PFSK-1 (cell line): Measurements from ENCODE around the gene TRPM3.

Source experiments
- FOXP2 ChIP-seq: optimal IDR thresholded peaks from 2 replicates; pipeline ENCODE3; 2011; ENCODE audit warnings: borderline replicate concordance, control low read depth, inconsistent platforms; ENCODE audit not compliant: insufficient read depth; ENCODE audit errors: extremely low read length, extremely low read depth
- POLR2AphosphoS5 ChIP-seq: IDR thresholded peaks from 2 replicates; pipeline ENCODE4 v1.6.1; 2012; ENCODE audit warnings: low read depth, mild to moderate bottlenecking, control low read depth, low read length, moderate library complexity
- SIN3A ChIP-seq: IDR thresholded peaks from 2 replicates; pipeline ENCODE4 v1.6.1; 2012; ENCODE audit warnings: mild to moderate bottlenecking, low read length, moderate library complexity, borderline replicate concordance; ENCODE audit not compliant: insufficient read depth
- TAF1 ChIP-seq: IDR thresholded peaks from 2 replicates; pipeline ENCODE4 v1.6.1; 2012; ENCODE audit warnings: low read length, control low read depth, borderline replicate concordance; ENCODE audit not compliant: insufficient read depth
- TF ChIP-seq, protein P1 (sequence below), 2 experiments: IDR thresholded peaks; 2 replicates each; pipeline versions ENCODE4 v1.6.1 to v1.8.0; 2011 to 2012; ENCODE audit warnings: low read depth in 2 of 2, low read length in 2 of 2, control low read depth in 1 of 2, inconsistent platforms in 1 of 2, mild to moderate bottlenecking in 1 of 2, moderate library complexity in 1 of 2; ENCODE audit not compliant: insufficient read depth in 1 of 2

TRPM3 gene

DNA sequence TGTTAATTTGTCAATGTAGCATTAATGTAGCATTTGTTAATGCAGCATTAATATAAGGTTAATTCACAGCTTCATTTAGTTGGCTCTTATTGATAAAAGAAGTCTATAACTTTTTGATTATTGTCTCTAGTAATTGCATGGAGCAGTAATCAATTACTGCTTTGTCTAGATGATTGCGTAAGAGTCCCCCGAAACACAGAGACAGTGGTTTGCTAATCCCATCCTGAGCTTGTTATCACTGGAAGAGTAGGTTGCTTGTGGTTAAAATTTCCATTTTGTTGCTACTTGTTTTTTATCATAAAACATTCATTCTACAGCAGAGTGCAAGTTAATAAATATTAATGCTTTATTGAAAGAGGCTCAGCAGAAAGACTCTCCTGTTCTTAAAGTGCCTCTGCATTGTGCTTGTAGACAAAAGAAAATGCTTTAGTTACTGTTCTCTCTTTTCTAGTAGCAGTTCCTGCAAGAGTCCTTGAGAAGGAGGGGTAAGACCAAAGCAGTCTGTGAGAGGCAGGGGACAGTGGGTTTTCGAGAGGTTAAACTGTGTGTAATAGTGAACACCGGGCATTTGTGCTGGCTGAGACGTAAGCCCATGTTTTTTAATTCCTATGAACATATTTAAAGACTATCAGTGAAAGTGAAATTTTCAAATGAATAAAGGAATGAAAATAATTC lies 291.7 kb downstream of the TRPM3 start:
- no peak for TF ChIP-seq FOXP2
- no peak for TF ChIP-seq TAF1
- TF ChIP-seq, protein P1, sequence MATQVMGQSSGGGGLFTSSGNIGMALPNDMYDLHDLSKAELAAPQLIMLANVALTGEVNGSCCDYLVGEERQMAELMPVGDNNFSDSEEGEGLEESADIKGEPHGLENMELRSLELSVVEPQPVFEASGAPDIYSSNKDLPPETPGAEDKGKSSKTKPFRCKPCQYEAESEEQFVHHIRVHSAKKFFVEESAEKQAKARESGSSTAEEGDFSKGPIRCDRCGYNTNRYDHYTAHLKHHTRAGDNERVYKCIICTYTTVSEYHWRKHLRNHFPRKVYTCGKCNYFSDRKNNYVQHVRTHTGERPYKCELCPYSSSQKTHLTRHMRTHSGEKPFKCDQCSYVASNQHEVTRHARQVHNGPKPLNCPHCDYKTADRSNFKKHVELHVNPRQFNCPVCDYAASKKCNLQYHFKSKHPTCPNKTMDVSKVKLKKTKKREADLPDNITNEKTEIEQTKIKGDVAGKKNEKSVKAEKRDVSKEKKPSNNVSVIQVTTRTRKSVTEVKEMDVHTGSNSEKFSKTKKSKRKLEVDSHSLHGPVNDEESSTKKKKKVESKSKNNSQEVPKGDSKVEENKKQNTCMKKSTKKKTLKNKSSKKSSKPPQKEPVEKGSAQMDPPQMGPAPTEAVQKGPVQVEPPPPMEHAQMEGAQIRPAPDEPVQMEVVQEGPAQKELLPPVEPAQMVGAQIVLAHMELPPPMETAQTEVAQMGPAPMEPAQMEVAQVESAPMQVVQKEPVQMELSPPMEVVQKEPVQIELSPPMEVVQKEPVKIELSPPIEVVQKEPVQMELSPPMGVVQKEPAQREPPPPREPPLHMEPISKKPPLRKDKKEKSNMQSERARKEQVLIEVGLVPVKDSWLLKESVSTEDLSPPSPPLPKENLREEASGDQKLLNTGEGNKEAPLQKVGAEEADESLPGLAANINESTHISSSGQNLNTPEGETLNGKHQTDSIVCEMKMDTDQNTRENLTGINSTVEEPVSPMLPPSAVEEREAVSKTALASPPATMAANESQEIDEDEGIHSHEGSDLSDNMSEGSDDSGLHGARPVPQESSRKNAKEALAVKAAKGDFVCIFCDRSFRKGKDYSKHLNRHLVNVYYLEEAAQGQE (IDR thresholded peaks at IDR 0.05; ENCODE audit: insufficient read depth in 1 of 2, low read depth in 2 of 2, low read length in 2 of 2): no peak
- no peak for TF ChIP-seq POLR2AphosphoS5
- TF ChIP-seq SIN3A: no peak

- TF ChIP-seq SIN3A (no peak), POLR2AphosphoS5 (no peak), TAF1 (no peak), FOXP2 (no peak)
- TF ChIP-seq, protein P1 (IDR thresholded peaks at IDR 0.05; ENCODE audit: insufficient read depth in 1 of 2, low read depth in 2 of 2, low read length in 2 of 2): no peak
Observed at GRCh38 chr9:70826562-70826961, 294.9 kb downstream of the TRPM3 start.

- TF ChIP-seq, protein P1 (IDR thresholded peaks at IDR 0.05; ENCODE audit: insufficient read depth in 1 of 2, low read depth in 2 of 2, low read length in 2 of 2): no peak
Observed at GRCh38 chr9:70823284-70823683, 298.1 kb downstream of the TRPM3 start.

DNA sequence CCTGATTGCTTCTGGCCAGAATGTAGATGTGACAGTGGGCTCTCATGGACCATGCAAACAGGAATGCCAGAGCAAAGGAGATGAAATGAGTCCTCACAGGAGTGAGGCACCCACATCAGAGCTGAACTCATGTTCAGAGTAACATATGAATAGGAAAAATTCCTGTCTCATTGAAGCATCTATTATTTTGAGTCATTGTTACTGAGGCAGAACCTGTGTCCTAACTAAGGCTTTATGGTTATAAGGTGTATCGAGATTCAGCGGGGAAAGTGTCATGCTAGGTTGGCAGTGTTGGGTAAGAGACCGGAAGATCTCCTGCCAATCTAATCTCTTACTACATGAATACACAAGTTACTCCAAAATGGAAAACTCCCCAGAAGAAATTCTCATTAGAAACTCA lies 304.1 kb downstream of the TRPM3 start:
- no peak for TF ChIP-seq TAF1
- no peak for TF ChIP-seq FOXP2
- no peak for TF ChIP-seq POLR2AphosphoS5

DNA sequence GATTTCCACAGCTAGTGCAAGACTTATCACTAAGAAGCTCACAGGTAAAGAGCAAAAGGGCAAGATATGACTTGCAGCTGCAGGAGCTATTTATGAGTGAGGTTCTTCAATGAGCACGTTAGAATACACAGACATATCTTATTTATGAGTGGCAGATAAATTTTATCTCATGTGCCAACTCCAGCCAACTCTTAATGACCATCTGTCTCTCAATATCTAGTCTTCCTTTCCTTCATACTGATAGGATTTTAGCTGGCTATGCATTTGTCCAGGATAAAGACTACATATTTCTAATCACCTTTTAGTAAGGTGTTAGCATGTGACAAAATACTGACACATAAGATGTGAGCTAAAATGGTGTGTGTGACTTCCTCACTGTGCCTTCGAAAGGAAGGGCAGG lies 304.5 kb downstream of the TRPM3 start:
- TF ChIP-seq FOXP2: no peak
- TF ChIP-seq SIN3A: no peak
- no peak for TF ChIP-seq POLR2AphosphoS5
- TF ChIP-seq TAF1: no peak
- TF ChIP-seq, protein P1 (IDR thresholded peaks at IDR 0.05; ENCODE audit: insufficient read depth in 1 of 2, low read depth in 2 of 2, low read length in 2 of 2): no peak
